ENCODE measurements around the gene GUCA2A.
"Not testable (repeated sequence)": the region's sequence is repeated elsewhere in the genome, so short reads cannot be mapped to it uniquely, and the experiment has no call there.

Gene GUCA2A

GRCh38 chr1:42164551-42165420 is at the start of gene GUCA2A:
TSS of gene GUCA2A (minus strand) at chr1:42164745. CDS start at chr1:42164712, 33 bp downstream.
- no peak for DNase-seq

DNA sequence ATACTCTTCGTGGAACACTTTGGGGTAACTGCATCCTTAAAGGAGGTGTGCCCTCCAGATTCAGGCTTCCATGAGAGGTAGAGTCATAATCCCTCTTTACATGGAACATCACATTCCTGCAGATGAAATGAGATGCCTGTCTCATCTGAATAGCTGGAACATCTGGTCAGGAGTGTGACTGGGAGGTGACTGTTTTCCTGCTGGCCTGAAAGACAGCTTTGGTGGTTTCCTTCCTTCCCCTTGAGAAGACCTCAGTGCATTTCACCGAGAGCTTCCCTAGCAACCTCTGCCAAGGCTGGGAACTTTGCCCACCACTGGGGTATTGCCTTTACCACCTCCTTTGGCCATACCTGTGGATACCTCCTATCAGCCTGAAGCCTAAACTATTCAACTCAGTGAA is 46.7 kb upstream of the GUCA2A start:
- no peak for DNase-seq

GRCh38 chr1:42210421-42211133 is 46.0 kb upstream of the GUCA2A start:
- DNase-seq: no peak

- no peak for DNase-seq
Measured at GRCh38 chr1:42209526-42210251, 45.1 kb upstream of the GUCA2A start.

DNA sequence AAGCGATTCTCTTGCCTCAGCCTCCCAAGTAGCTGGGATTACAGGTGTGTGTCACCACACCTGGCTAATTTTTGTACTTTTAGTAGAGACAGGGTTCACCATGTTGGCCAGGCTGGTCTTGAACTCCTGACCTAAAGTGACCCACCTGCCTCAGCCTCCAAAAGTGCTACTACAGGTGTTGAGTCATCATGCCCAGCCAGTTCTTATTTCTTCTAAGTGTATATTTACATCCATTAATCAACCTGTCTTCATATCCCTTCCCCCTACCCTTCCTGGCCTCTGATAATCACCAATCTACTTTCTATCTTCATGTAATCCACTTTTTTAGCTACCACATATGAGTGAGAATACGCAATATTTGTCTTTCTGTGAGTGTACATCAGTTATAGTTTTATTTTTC is 42.4 kb upstream of the GUCA2A start:
- DNase-seq: not testable (repeated sequence)

DNA sequence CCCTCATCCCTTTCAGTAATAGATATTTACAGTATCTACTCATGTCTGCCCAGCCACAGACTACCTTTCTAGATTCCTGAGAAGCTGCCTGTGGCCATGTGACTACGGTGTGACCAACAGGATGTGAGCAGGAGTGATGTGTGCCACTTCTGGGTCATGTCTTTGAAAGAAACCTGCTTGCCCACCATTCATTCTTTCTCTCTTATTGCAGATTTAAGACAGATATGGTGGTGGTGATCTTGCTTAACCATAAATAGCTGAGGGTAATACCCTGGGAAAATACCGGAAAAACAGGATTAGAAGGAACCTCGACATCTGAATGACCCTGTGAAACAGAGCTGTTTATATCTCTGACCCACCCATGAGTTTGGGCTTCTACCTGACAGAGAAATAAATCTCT is 41.6 kb upstream of the GUCA2A start:
- DNase-seq: no peak

DNA sequence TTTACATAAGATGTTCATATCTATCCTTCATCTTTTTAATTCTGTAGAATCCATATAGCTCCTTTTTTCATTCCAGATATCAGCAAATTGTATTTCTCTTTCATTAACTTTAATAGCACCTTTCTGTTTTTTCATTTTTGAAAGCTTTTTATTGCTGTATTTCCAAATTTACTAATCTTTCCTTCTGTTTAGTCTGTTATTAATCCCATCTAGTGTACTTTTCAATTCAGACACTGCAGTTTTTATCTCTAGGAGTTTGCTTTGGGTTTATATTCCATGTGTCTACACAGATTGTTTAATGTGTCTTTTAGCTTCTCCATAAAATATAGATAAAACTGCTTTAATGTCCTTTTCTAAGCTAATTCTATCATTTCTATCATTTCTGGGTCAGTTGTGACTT is 37.4 kb upstream of the GUCA2A start:
- DNase-seq: no peak

- DNase-seq: no peak
Measured at GRCh38 chr1:42198251-42198650, 33.7 kb upstream of the GUCA2A start.

GRCh38 chr1:42195841-42196240 is 31.3 kb upstream of the GUCA2A start:
- no peak for DNase-seq

DNA sequence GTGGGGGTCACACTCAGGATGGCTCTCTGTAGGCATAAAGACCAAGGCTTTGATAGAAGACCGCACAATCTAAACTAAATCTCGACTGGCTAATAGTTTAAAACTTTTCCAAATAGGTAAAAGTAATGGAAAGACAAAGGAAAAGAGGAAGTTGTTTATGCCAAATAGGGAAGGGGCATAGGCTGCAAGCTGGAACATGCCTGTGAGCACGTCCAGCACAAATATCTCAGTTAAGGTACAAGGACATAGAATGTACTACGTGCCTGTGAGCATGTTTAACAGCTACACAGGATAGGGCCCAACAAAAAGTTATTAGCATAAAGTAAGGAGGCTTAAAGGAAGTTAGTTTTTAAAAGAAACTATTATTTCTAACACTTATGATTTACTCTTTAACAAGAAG is 27.6 kb upstream of the GUCA2A start:
- no peak for DNase-seq

GRCh38 chr1:42191319-42191718 is 26.8 kb upstream of the GUCA2A start:
- DNase-seq: no peak

DNA sequence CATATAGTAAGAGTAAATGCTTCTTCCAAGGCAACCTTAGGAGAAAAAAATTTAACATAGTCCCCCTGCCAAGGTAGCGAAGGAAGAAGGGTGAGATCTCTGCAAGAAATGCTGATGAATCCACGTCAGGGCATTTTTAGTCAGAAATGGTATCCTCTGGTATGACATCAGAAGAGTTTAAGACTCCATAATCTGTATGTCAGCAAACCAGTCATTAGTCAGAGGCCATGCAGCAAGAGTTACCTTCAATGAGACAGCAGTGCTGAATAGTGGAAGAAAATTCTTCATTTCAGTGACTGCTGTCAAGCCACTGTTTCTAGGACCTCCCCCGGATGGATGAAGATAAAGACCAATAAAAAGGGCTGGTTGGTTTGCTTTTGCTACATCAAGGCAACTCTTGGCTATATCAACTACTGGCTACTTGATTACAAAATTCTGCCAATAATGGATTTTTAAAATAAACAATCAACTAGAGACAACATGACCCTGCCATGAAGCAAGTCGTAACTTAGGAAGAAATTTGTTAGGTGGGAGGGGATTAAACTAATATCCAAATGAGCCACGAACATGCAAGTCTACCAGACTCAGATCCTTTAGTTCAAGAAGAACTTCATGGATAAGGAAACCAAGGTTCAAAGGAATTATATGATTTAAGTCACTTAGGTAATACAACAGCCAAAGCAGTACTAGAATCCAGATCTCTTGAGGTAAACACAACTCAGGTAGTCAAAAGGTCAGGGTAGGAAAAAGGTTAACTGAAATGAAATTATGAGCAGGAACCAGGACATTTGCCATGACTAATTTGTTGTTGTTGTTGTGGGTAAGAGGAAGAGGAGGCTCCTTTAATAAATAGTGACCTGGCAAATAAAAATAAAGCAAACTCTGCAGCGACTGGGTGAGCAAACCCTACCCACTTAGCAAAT is 25.6 kb upstream of the GUCA2A start:
- DNase-seq: no peak

DNA sequence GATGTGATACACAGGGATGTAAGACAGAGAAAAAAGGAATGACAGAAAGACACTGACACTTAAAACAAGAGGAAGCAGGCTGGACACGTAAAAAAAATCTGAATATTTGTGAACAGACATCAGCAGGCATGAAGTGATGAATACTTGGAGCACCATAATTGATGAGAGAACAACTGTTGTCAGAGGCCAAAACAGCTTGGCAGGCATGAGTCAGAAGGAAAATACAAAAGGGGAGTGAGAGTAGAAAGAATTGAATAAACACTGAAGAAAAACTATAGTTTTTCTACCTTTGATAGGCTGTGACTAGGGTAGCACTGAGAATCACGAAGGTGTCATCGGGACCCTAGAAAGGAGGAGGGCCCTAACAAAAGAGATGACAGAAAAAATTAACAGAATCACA is 21.6 kb upstream of the GUCA2A start:
- no peak for DNase-seq

DNA sequence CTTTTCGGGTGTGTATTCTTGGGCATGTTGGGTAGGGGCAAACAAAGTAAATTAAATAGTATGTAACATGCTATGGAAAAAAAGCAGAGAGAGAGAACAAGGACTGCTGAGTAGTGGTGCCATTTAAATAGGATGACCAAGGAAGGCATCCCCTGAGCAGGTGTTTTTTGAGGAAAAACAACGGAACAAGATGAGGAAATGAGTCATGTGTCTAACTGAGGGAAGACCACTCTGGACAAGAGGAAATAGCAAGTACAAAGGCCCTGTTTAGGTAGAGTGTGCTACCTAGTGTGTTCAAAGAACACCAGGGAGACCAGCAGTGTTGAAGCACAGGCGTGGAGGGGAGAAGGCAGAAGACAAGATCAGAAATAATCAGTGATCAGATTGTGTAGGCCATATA is 20.1 kb upstream of the GUCA2A start:
- no peak for DNase-seq

DNA sequence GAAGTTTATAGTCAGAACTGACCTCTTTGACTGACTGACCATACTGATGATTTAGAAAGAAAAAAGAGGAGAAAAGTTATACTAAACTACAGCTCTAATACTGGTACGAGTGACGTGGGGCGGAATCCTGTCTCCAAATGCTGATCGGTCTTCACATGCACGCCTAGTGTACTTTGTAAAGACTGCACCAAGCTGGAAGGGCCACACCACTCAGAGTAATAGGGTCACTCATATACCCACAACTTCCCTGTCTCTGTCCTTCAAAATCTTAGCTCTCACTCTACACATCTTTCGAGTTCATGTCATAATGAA is 19.4 kb upstream of the GUCA2A start:
- DNase-seq: no peak

GRCh38 chr1:42183210-42183956 is 18.8 kb upstream of the GUCA2A start:
- DNase-seq: no peak

DNA sequence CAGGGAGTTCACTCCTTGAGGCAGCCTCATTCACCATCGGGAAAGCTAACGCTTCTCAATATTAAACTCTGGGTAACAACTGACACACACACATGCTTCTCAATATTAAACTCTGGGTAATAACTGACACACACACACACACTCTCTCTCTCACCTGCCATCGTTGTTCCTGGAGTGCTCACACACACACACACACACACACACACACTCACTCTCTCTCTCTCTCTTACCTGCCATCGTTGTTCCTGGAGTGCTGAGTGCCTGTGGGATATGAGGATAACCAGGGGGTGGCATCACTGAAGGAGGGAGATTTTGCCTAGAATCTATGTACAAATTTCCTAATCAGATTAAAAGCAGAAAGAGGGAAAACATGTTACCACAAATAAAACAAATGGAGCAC is 17.1 kb upstream of the GUCA2A start:
- DNase-seq: no peak

- DNase-seq: no peak
Measured at GRCh38 chr1:42179900-42180329, 15.4 kb upstream of the GUCA2A start.

- no peak for DNase-seq
Measured at GRCh38 chr1:42179275-42179674, 14.7 kb upstream of the GUCA2A start.

DNA sequence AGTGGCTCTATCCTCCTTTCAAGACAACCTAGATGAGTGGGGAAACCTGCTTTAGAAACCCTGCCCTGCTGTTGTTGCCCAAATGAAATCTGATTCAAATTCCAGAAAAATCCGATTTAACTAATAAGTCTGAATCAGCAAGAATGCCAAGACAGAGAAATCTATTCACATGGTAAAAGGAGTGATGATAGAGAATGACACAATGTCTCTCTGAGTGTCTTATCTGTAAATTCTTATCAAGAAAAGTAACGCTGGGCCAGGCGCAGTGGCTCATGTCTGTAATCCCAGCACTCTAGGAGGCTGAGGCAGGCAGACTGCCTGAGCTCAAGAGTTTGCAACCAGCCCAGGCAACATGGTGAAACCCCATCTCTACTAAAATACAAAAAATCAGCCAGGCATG is 13.7 kb upstream of the GUCA2A start:
- no peak for DNase-seq

DNA sequence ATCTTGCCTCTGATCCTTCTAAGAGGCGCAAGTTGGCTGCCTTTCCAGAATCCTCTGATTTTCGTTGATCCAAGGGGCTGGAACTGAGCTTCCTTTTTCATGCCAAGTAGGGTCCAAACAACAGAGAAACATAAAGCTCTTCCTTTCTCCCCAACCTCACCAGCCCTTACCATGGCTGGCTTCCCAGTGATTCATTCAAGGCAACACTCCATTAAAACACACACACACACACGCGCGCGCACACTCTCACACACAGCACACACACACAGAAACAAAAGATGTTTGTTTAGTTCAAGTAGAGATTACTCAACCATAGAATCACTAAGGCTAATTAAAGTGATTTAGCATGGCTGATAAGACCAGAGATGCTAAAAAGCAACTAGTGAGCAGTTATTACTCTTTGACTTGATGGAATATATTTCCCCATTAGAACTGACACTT is 13.0 kb upstream of the GUCA2A start:
- peak; percentile 63 for DNase-seq

Data from left hindlimb (tissue), 1 donor.